WTC11 (cell line): ENCODE data around the gene PARL. TPM values are rescaled to one million over a fixed set of nuclear protein-coding genes. Genes with fewer than 3 reads are reported as not detected.

ENCODE experiments used
- ATAC-seq: fragments of 200-7000 bp; cut with Tn5 transposase; 2 replicates; pipeline ENCODE4 v1.10.0; 2021; ENCODE audit warnings: mild to moderate bottlenecking, moderate library complexity
- CTCF ChIA-PET: fragments of 300-600 bp; sonication (Branson Sonifier 250); formaldehyde crosslinking; loops from one replicate; lab custom pipeline; 2021; ENCODE audit warnings: antibody characterized with exemption; lab: Charles Lee
- POLR2A ChIA-PET: fragments of 350-600 bp; sonication (Branson Sonifier 250); formaldehyde crosslinking; loops from one replicate; lab custom pipeline; 2021; ENCODE audit warnings: antibody characterized with exemption; lab: Charles Lee
- DNase-seq: peaks from one replicate; pipeline ENCODE4 v3.0.0; 2021; ENCODE audit warnings: low spot score
- H3K27ac Mint-ChIP-seq: 2 replicates; pipeline ENCODE4 v1.8.0; 2021; ENCODE audit warnings: mixed read lengths
- H3K27me3 Mint-ChIP-seq: 2 replicates; pipeline ENCODE4 v1.8.0; 2021; ENCODE audit warnings: low read depth, mild to moderate bottlenecking, moderate library complexity, mixed read lengths
- H3K36me3 Mint-ChIP-seq: 2 replicates; pipeline ENCODE4 v1.8.0; 2021; ENCODE audit warnings: mixed read lengths
- H3K4me1 Mint-ChIP-seq: 2 replicates; pipeline ENCODE4 v1.8.0; 2022; ENCODE audit warnings: mixed read lengths
- H3K4me3 Mint-ChIP-seq: 2 replicates; pipeline ENCODE4 v1.8.0; 2021; ENCODE audit warnings: mild to moderate bottlenecking, moderate library complexity, mixed read lengths
- H3K9me3 Mint-ChIP-seq: 2 replicates; pipeline ENCODE4 v1.8.0; 2021; ENCODE audit warnings: mixed read lengths
- GRHL2 ChIP-seq: fragments of 250-450 bp; sonication (Bioruptor Pico); IDR thresholded peaks from 2 replicates; pipeline ENCODE4 v1.8.0; 2022; ENCODE audit warnings: mild to moderate bottlenecking, moderate library complexity; ENCODE audit not compliant: insufficient replicate concordance, severe bottlenecking
- HMGA2 ChIP-seq: fragments of 250-450 bp; sonication (Bioruptor Pico); IDR thresholded peaks from 2 replicates; pipeline ENCODE4 v1.4.0; 2021; ENCODE audit warnings: mild to moderate bottlenecking, moderate library complexity
- JUN ChIP-seq: sonication (generic); formaldehyde crosslinking; IDR thresholded peaks from 2 replicates; pipeline ENCODE4 v1.8.0; 2023; ENCODE audit warnings: mild to moderate bottlenecking, missing genetic modification reagents
- KAT7 ChIP-seq: sonication (generic); formaldehyde crosslinking; IDR thresholded peaks from 2 replicates; pipeline ENCODE4 v1.8.1; 2023; ENCODE audit warnings: missing genetic modification reagents, mild to moderate bottlenecking, borderline replicate concordance
- NFATC4 ChIP-seq: fragments of 250-450 bp; sonication (Bioruptor Pico); IDR thresholded peaks from 2 replicates; pipeline ENCODE4 v1.9.0; 2021; ENCODE audit warnings: mild to moderate bottlenecking
- NFE2L1 ChIP-seq: sonication (generic); formaldehyde crosslinking; IDR thresholded peaks from 2 replicates; pipeline ENCODE4 v1.8.1; 2023; ENCODE audit warnings: missing genetic modification reagents
- NR3C1 ChIP-seq: sonication (generic); formaldehyde crosslinking; conservative IDR thresholded peaks from 2 replicates; pipeline ENCODE4 v1.8.1; 2023; ENCODE audit warnings: low read depth, mild to moderate bottlenecking, missing genetic modification reagents
- SOX15 ChIP-seq: fragments of 250-450 bp; sonication (Bioruptor Pico); IDR thresholded peaks from 2 replicates; pipeline ENCODE4 v1.9.0; 2021; ENCODE audit warnings: mild to moderate bottlenecking
- TEAD4 ChIP-seq: sonication (generic); formaldehyde crosslinking; IDR thresholded peaks from 2 replicates; pipeline ENCODE4 v1.8.0; 2022; ENCODE audit warnings: mild to moderate bottlenecking, missing genetic modification reagents
- TP53 ChIP-seq: sonication (generic); formaldehyde crosslinking; IDR thresholded peaks from 2 replicates; pipeline ENCODE4 v1.8.1; 2023; ENCODE audit warnings: mild to moderate bottlenecking, missing genetic modification reagents
- ZNF121 ChIP-seq: sonication (generic); formaldehyde crosslinking; IDR thresholded peaks from 2 replicates; pipeline ENCODE4 v1.8.0; 2023; ENCODE audit warnings: missing genetic modification reagents
- ZNF396 ChIP-seq: fragments of 250-450 bp; sonication (Bioruptor Pico); IDR thresholded peaks from 2 replicates; pipeline ENCODE4 v1.8.0; 2021; ENCODE audit warnings: mild to moderate bottlenecking, moderate library complexity, borderline replicate concordance
- ZNF671 ChIP-seq: fragments of 250-450 bp; sonication (Bioruptor Pico); IDR thresholded peaks from 2 replicates; pipeline ENCODE4 v1.8.0; 2021; ENCODE audit warnings: mild to moderate bottlenecking
- total RNA-seq: library from RNA; stranded (reverse); gene quantifications from 3 replicates; pipeline ENCODE4 v1.2.3, GENCODE V29; 2021
- TF ChIP-seq, protein P1 (sequence below): sonication (generic); formaldehyde crosslinking; conservative IDR thresholded peaks from 2 replicates; pipeline ENCODE4 v1.8.1; 2022; ENCODE audit warnings: mild to moderate bottlenecking, missing genetic modification reagents
- TF ChIP-seq, protein P2 (sequence below): sonication (generic); formaldehyde crosslinking; IDR thresholded peaks from 2 replicates; pipeline ENCODE4 v1.8.0; 2022; ENCODE audit warnings: mild to moderate bottlenecking, missing genetic modification reagents
- TF ChIP-seq, protein P3 (sequence below): sonication (generic); formaldehyde crosslinking; IDR thresholded peaks from 2 replicates; pipeline ENCODE4 v1.8.0; 2023; ENCODE audit warnings: missing genetic modification reagents
- TF ChIP-seq, protein P4 (sequence below): fragments of 250-450 bp; sonication (Bioruptor Pico); IDR thresholded peaks from 2 replicates; pipeline ENCODE4 v1.9.0; 2021; ENCODE audit warnings: mild to moderate bottlenecking
- TF ChIP-seq, protein P5 (sequence below): sonication (generic); formaldehyde crosslinking; IDR thresholded peaks from 2 replicates; pipeline ENCODE4 v1.8.1; 2023; ENCODE audit warnings: mild to moderate bottlenecking, moderate library complexity, missing genetic modification reagents
- TF ChIP-seq, protein P6 (sequence below): sonication (generic); formaldehyde crosslinking; IDR thresholded peaks from 2 replicates; pipeline ENCODE4 v1.8.1; 2022; ENCODE audit warnings: mild to moderate bottlenecking, missing genetic modification reagents, moderate library complexity, borderline replicate concordance

The PARL gene
- total RNA-seq, 1 experiment from 2014 or later, result 93.5 TPM

DNA sequence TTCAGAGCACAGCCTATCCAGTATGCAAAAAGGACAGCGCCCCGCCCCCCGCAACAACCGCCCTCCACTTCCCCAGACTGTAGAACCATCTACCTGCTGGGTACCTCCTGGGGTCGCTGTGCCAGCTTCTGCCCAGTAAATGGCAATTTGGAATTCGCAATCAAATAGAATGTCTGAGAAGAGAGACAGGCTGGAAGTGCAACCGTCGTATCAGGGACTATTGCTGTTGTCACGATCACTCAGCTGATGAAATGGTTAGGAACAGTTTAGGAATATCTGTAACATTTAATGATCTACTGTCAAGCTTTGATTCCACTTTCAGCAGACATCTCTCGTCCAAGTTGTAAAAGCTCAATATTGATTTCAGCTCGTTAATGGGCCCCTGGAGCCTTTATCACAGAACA lies 13.3 kb upstream of the PARL start:
- peak; percentile 62 for ATAC-seq
- POLR2A ChIA-PET, result no interaction called here

DNA sequence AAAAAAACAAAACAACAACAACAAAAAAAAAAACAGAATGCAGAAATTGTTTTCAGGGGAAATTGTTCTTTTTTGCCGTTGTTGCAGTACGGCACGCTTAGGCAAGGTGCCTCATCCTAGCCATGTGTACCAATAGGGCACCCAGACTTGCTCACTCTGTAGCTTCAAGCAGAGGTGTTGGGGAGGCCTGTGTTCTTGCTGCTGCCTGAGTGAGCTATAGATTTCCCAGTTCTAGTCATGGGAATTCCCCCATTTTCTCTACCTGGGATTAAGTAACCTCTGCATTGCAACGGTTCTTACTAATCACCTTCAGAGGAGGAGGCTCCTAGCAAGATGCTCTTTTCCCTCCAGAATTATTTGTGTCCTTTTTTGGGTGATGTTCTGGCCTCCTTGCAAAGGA lies 12.9 kb upstream of the PARL start:
- H3K27ac Mint-ChIP-seq, result no peak overlapping the region
- H3K9me3 Mint-ChIP-seq, result peaks cover 13% of the 10 kb centered on the region
- POLR2A ChIA-PET, result no interaction called here

More for the DNA sequence above, 13.3 kb upstream of the PARL start:
- peaks cover 13% of the 10 kb centered on the region for H3K9me3 Mint-ChIP-seq
- TF ChIP-seq, protein P1, sequence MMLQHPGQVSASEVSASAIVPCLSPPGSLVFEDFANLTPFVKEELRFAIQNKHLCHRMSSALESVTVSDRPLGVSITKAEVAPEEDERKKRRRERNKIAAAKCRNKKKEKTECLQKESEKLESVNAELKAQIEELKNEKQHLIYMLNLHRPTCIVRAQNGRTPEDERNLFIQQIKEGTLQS (CRISPR knock-in tag), result no peak
- TF ChIP-seq, protein P2, sequence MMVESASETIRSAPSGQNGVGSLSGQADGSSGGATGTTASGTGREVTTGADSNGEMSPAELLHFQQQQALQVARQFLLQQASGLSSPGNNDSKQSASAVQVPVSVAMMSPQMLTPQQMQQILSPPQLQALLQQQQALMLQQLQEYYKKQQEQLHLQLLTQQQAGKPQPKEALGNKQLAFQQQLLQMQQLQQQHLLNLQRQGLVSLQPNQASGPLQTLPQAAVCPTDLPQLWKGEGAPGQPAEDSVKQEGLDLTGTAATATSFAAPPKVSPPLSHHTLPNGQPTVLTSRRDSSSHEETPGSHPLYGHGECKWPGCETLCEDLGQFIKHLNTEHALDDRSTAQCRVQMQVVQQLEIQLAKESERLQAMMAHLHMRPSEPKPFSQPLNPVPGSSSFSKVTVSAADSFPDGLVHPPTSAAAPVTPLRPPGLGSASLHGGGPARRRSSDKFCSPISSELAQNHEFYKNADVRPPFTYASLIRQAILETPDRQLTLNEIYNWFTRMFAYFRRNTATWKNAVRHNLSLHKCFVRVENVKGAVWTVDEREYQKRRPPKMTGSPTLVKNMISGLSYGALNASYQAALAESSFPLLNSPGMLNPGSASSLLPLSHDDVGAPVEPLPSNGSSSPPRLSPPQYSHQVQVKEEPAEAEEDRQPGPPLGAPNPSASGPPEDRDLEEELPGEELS, result no peak
- TF ChIP-seq SOX15 (CRISPR knock-in tag) (no peak), JUN (CRISPR knock-in tag) (no peak), GRHL2 (CRISPR knock-in tag) (no peak)
- DNase-seq, result no peak
- peaks cover 4% of the 10 kb centered on the region for H3K27me3 Mint-ChIP-seq
- H3K27ac Mint-ChIP-seq, result no peak overlapping the region
- peaks cover 6% of the 10 kb centered on the region for H3K36me3 Mint-ChIP-seq
- peaks cover 9% of the 10 kb centered on the region for H3K4me1 Mint-ChIP-seq
- no peak overlapping the region for H3K4me3 Mint-ChIP-seq
- CTCF ChIA-PET, result interaction anchor here (0.6 to 4.4 kb wide), 10 partner anchors 9 to 391 kb away, joined by 3 to 37 read pairs (median 4); partner anchors contain the start of genes ABCC5 and PARL

DNA sequence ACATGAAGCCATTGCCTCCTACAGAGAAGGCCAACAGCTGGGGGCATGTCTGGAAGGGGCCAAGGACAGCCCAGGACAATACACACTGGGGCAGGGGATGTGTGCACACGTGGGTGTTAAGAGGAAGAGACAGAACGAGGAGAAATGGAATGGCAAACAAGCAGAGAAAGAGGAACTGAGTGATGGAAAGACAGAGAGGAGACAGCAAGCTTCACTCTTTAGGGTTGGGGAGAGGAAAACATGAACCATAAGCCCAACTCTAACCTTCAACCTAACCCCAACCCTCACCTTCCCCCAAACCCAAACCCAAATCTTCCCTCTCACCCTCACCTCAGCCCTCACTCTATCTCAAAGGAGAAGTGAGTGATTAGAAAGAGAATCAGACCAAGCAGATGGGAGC lies 11.9 kb upstream of the PARL start:
- H3K9me3 Mint-ChIP-seq, result peaks cover 13% of the 10 kb centered on the region
- ChIA-PET POLR2A (no interaction called here), CTCF (interaction anchor here (0.6 to 4.4 kb wide), 8 partner anchors 9 to 331 kb away, joined by 3 to 42 read pairs (median 12); partner anchors contain the start of genes ABCC5 and EIF2B5)
- peaks cover 4% of the 10 kb centered on the region for H3K27me3 Mint-ChIP-seq
- TF ChIP-seq TEAD4 (CRISPR knock-in tag), result no peak
- TF ChIP-seq ZNF671 (CRISPR knock-in tag), result no peak
- TF ChIP-seq NFE2L1 (CRISPR knock-in tag), result no peak
- TF ChIP-seq, protein P3, sequence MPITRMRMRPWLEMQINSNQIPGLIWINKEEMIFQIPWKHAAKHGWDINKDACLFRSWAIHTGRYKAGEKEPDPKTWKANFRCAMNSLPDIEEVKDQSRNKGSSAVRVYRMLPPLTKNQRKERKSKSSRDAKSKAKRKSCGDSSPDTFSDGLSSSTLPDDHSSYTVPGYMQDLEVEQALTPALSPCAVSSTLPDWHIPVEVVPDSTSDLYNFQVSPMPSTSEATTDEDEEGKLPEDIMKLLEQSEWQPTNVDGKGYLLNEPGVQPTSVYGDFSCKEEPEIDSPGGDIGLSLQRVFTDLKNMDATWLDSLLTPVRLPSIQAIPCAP (CRISPR knock-in tag), result no peak
- H3K36me3 Mint-ChIP-seq, result peaks cover 6% of the 10 kb centered on the region
- peaks cover 9% of the 10 kb centered on the region for H3K4me1 Mint-ChIP-seq
- DNase-seq (no peak), ATAC-seq (no peak)
- H3K27ac Mint-ChIP-seq, result peak overlapping the region; percentile 34; the same call in 1 of the 2 replicates
- no peak overlapping the region for H3K4me3 Mint-ChIP-seq

More for the DNA sequence above, 12.9 kb upstream of the PARL start:
- CTCF ChIA-PET, result interaction anchor here (0.5 to 4.4 kb wide), 13 partner anchors 9 to 482 kb away, joined by 3 to 37 read pairs (median 4); partner anchors contain the start of genes ABCC5, EIF2B5 and PARL
- no peak for DNase-seq
- Mint-ChIP-seq H3K4me1 (peaks cover 9% of the 10 kb centered on the region), H3K36me3 (peaks cover 6% of the 10 kb centered on the region), H3K27me3 (peaks cover 4% of the 10 kb centered on the region), H3K4me3 (no peak overlapping the region)
- TF ChIP-seq ZNF396 (CRISPR knock-in tag) (no peak), KAT7 (CRISPR knock-in tag) (no peak), TP53 (no peak), JUN (CRISPR knock-in tag) (no peak)
- TF ChIP-seq, protein P4, sequence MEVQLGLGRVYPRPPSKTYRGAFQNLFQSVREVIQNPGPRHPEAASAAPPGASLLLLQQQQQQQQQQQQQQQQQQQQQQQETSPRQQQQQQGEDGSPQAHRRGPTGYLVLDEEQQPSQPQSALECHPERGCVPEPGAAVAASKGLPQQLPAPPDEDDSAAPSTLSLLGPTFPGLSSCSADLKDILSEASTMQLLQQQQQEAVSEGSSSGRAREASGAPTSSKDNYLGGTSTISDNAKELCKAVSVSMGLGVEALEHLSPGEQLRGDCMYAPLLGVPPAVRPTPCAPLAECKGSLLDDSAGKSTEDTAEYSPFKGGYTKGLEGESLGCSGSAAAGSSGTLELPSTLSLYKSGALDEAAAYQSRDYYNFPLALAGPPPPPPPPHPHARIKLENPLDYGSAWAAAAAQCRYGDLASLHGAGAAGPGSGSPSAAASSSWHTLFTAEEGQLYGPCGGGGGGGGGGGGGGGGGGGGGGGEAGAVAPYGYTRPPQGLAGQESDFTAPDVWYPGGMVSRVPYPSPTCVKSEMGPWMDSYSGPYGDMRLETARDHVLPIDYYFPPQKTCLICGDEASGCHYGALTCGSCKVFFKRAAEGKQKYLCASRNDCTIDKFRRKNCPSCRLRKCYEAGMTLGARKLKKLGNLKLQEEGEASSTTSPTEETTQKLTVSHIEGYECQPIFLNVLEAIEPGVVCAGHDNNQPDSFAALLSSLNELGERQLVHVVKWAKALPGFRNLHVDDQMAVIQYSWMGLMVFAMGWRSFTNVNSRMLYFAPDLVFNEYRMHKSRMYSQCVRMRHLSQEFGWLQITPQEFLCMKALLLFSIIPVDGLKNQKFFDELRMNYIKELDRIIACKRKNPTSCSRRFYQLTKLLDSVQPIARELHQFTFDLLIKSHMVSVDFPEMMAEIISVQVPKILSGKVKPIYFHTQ, result no peak
- no peak for ATAC-seq

DNA sequence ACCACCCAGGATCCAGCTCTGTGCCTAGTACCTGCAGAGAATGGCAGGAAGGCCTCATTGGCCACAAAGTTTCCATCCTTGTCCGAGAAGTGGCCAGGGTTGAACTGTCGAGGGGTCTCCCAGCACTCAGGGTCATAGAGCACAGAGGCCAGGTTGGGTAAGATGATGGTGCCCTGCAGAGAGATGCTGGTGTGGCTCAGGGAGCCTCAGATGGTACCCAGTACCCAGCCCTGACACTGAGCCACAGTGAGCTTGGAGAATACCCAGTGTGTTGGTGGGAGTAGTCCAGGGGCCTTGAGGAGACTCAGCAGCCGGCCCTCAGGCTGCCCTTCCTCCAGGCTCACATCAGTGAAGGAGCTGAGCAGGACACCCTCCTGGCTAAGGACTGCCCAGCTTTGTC lies 11.5 kb upstream of the PARL start:
- Mint-ChIP-seq H3K4me1 (peaks cover 9% of the 10 kb centered on the region), H3K36me3 (peaks cover 6% of the 10 kb centered on the region), H3K27me3 (peaks cover 4% of the 10 kb centered on the region), H3K27ac (no peak overlapping the region), H3K9me3 (peaks cover 13% of the 10 kb centered on the region), H3K4me3 (no peak overlapping the region)
- ChIA-PET CTCF (interaction anchor here (0.8 to 4.4 kb wide), 22 partner anchors 9 to 393 kb away, joined by 3 to 42 read pairs (median 6); partner anchors contain the start of genes ABCC5, AP2M1, EIF2B5 and PARL), POLR2A (interaction anchor here (0.8 kb wide), 1 partner anchor 540 kb away, joined by 4 read pairs; no protein-coding TSS in a partner anchor)
- ATAC-seq (no peak), DNase-seq (no peak)
- TF ChIP-seq, protein P5, sequence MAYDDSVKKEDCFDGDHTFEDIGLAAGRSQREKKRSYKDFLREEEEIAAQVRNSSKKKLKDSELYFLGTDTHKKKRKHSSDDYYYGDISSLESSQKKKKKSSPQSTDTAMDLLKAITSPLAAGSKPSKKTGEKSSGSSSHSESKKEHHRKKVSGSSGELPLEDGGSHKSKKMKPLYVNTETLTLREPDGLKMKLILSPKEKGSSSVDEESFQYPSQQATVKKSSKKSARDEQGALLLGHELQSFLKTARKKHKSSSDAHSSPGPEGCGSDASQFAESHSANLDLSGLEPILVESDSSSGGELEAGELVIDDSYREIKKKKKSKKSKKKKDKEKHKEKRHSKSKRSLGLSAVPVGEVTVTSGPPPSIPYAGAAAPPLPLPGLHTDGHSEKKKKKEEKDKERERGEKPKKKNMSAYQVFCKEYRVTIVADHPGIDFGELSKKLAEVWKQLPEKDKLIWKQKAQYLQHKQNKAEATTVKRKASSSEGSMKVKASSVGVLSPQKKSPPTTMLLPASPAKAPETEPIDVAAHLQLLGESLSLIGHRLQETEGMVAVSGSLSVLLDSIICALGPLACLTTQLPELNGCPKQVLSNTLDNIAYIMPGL (CRISPR knock-in tag), result no peak
- TF ChIP-seq, protein P6, sequence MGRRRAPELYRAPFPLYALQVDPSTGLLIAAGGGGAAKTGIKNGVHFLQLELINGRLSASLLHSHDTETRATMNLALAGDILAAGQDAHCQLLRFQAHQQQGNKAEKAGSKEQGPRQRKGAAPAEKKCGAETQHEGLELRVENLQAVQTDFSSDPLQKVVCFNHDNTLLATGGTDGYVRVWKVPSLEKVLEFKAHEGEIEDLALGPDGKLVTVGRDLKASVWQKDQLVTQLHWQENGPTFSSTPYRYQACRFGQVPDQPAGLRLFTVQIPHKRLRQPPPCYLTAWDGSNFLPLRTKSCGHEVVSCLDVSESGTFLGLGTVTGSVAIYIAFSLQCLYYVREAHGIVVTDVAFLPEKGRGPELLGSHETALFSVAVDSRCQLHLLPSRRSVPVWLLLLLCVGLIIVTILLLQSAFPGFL (CRISPR knock-in tag), result no peak
- TF ChIP-seq HMGA2 (no peak), ZNF121 (CRISPR knock-in tag) (no peak), NR3C1 (CRISPR knock-in tag) (no peak), NFE2L1 (CRISPR knock-in tag) (no peak), NFATC4 (CRISPR knock-in tag) (no peak)
- TF ChIP-seq, protein P3 (CRISPR knock-in tag), result no peak
